Islet of Langerhans (tissue), 1 donor: ENCODE results near the gene RARRES1.

Experiments used
- FAIRE-seq: peaks from one replicate; lab custom pipeline; 2011; peaks lifted over from hg19 to GRCh38; lab: Jason Lieb, UNC

RARRES1 gene

DNA sequence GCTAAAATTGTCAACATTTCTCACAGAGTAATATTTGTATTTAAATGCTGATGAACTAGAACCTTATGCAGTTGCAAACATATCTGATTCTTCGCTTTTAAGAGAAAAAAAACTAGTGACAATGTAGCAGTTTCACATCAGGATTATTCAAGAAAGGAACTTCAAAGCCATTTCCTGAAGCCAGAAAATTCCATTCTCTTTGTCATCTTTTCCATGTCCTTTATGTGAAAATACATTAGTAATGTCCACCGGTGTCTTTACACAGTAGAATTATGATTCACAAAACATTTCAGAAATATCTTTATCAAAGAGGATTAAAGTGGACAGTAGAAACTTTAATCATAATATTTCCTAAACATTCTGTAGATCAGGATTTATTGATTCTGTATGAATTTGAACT is 47.1 kb downstream of the RARRES1 start:
- FAIRE-seq, result no peak

GRCh38 chr3:158683230-158683962 is 48.9 kb downstream of the RARRES1 start:
- no peak for FAIRE-seq

GRCh38 chr3:158680861-158681260 is 51.4 kb downstream of the RARRES1 start:
- FAIRE-seq, result no peak

DNA sequence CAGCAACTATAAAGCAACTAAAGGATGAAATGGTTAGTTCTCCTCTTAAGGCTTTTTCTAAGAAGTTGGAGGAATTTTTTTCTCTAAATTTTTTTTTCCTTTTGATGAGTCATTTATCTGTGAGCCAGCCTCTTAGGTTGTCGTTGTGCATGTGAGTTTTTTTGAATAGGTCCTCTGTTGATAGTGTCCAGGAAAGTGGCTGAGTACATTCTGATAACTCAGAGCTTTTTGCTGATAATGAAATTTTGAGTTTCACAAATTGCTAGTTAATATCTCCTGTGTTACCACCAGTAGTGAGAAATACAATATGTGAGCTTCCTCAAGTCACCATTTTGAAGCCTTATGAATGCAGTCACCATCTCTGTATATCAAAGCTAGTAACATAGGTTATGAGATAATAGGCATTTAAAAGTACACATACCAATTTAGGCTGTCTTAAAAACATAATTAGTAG is 52.7 kb downstream of the RARRES1 start:
- no peak for FAIRE-seq

- FAIRE-seq, result no peak
These were observed 53.6 kb downstream of the RARRES1 start for GRCh38 chr3:158678687-158679086.

GRCh38 chr3:158672215-158673176 is 59.8 kb downstream of the RARRES1 start, which contains the start of gene LXN:
LXN (minus strand) TSS chr3:158672648; CDS start chr3:158672478, 170 bp downstream.
- peak; percentile 51 for FAIRE-seq

- no peak for FAIRE-seq
These were observed 60.4 kb downstream of the RARRES1 start for GRCh38 chr3:158671821-158672214.

DNA sequence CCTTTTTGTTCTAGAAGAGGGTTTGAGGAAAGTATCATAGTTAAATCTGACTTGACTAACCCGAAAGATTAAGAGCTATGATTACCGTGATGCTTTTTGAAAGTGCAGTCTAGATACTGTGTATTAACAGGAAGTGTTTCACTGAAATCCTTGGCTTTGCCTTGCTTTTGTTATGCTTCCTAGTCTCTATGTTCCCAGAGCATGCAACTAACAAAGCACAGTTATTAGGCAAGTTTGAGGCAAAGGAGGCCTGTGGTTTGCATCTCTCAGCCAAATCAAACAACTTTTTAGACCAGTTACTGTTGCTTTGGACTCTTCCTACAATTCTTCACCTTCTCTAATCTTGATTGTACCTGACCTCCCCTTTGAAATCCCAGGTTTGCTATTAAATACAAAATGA is 63.8 kb downstream of the RARRES1 start:
- FAIRE-seq, result no peak

GRCh38 chr3:158666416-158666815 is 65.8 kb downstream of the RARRES1 start:
- FAIRE-seq, result peak; percentile 24

DNA sequence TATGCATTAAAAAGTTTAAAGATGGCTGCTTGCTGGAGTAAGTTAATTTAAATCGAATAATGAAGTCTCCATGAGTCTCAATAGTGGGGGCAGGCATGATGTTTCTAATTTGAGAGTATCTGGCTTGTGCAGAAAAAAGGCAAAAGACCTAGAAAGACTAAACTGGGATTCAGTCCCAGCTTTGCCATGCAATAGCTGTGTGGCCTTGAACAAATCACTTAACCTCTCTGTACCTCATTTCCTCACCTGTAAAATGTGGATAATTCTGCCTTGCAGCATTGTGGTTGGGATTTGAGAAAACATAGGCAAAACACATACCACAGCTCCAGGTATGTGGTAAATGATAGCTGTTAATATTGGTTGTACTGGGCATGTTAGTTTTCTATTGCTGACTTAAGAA is 68.4 kb downstream of the RARRES1 start:
- no peak for FAIRE-seq

- no peak for FAIRE-seq
These were observed 69.0 kb downstream of the RARRES1 start for GRCh38 chr3:158663246-158663645.

DNA sequence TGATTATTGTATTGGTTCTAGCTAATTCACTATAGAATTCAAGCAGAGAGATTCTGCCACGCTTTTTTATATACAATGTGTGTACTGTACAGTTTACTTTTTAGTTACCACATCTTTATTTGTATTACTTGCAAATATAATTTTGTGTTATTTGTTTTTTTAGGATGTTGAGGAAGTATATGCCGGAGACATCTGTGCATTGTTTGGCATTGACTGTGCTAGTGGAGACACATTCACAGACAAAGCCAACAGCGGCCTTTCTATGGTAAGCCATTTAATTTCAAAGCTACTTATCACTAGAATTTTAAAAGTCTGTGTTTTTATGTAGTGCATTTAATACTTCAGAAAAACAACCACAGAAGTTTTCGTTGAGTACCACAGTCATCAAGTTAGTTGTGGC is 71.5 kb downstream of the RARRES1 start:
- no peak for FAIRE-seq

DNA sequence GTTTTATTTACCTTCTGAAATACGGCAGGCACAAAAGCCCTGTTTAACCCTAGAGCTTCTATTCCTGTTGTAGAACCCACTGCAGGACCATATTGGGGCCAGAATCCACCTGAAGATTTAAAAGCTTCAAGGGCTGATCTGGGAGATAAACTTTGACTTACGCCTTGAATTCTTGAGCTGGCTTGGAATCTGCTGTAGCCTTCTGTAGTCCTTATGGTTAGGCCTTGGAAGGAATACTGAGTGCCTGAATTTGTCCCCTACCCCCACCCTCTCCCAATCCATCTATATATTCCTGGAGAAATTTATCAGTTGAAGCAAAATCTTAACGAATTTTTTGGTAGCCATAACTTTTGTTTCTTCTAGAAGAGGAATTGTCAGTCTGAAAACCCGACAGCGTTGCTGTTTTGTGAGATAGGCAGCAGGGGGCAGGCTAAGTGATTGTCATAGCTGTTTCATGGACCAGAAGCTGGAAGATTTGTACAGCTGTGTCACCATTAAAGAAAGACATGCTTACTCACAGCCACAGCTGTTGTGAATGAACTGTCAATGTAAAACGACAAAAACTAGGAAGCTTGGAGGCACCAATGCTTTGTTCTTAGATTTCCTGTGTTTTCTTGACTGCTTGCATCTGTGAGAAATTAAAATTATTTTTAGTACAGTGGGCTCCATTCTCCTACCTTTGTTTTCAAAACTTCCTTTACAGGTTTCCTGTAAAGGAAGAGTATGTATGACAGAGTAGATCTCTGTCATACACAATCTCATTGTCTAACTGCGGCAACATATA is 72.6 kb downstream of the RARRES1 start:
- FAIRE-seq, result peak; percentile 84

- FAIRE-seq, result no peak
These were observed 73.4 kb downstream of the RARRES1 start for GRCh38 chr3:158658889-158659288.

GRCh38 chr3:158652463-158652862 is 79.8 kb downstream of the RARRES1 start:
- no peak for FAIRE-seq

DNA sequence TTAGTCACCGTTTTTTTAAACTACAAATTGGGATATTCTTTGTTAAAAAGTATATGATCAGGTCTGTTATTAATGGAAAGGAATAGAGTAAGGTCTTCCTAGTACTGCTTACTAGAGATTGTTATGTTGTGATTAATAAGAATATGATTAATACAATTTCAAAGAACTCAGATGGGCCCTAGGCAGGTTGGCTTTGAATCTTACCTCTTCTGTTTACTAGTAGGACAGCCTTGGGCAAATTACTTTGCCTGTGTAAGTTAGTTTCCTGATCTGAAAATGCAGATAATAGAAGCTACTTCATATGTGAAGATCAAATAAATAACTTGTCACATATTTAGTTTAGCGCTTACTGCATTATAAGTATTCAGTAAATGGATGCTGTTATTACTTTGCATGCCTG is 81.1 kb downstream of the RARRES1 start:
- no peak for FAIRE-seq

DNA sequence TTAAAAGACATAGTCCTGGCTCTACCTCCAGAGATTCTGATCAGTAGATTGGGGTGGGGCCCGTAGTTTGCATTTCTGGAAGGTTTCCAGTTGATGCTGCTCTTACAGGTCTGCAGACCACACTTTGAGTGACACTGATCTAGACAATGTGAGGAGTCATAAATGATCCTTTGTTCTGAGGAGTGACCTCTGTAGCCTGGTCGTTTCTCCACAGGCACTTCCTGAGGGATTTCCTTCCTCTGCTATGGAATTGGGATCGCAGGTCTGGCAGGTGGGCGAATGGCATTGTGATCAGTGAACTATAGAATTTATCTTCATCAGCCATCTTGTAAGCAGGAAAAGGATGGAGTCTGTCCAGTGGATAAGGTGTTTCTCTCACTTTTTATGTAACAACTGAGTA is 82.5 kb downstream of the RARRES1 start:
- FAIRE-seq, result no peak
